ENCODE measurements around the gene MBD3L5. TPM values are rescaled to one million over a fixed set of nuclear protein-coding genes. Genes with fewer than 3 reads are reported as not detected.
"Not testable (repeated sequence)": the region's sequence is repeated elsewhere in the genome, so short reads cannot be mapped to it uniquely, and the experiment has no call there.

The MBD3L5 gene
- total RNA-seq: not detected
- total RNA-seq (2013): not detected

DNA sequence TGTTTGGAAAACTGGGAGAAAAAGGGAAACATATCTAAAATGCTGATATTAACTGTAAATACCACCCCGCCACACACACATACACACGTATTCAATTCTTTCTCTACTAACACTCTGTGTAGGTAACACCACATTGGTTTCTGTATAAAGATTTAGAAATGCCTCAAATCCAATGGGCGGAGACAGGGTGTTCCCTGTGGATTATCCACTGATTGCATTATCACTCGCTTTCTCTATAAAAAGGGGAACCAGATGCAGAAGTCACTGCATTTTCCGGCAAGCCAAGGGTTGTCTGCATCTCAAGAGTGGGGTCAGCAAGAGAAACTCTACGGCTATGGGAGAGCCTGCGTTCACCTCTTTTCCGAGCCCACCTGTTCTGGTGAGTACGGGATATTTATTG is at the start of gene MBD3L5:
Gene MBD3L5, plus strand, starts transcription at position 301 of the 400 bp plus-strand sequence. Its CDS starts 34 bp downstream, at position 335.
- H3K4me1 ChIP-seq (ENCODE audit: control insufficient read depth, insufficient read depth, low read length); H3K27ac Mint-ChIP-seq; H3K9me3 ChIP-seq (ENCODE audit: control insufficient read depth, insufficient read depth, low read length); H3K36me3 Mint-ChIP-seq; DNase-seq; H3K4me1 Mint-ChIP-seq; H3K27ac ChIP-seq (ENCODE audit: low read length); H3K4me3 ChIP-seq (ENCODE audit: low read length); H3K9me3 Mint-ChIP-seq; H3K27me3 Mint-ChIP-seq (ENCODE audit: low read depth in 2 of 2); H3K36me3 ChIP-seq (ENCODE audit: control insufficient read depth, insufficient read depth, low read length); H3K4me3 Mint-ChIP-seq; intact Hi-C loops (cut with micrococcal nuclease); H3K27me3 ChIP-seq (ENCODE audit: control insufficient read depth, insufficient read depth, low read length); ATAC-seq: not testable (repeated sequence)
- no CpG with 5 or more reads among the region's 9 CpGs for WGBS (ENCODE audit: insufficient coverage)

DNA sequence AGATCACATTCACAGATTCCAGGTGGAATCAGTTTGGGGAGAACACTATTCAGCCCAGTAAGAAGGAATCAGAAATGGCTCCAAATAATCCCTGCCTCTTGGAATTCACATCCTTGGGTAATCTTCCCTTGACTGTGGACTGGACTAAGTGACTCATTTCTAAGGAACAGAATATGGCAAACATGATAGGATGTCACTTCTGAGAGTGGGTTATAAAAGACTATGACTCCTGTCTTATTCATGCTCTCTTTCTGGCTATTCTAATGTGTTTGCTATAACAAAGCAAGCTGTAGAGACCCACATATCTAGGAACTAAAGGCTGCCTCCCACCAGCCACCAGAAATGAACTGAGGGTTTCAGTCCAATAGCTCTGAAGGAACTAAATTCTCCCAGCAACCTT is 46.9 kb upstream of the MBD3L5 start:
- no peaks in the 10 kb centered on the region for H3K36me3 ChIP-seq (ENCODE audit: control insufficient read depth, insufficient read depth, low read length)
- TF ChIP-seq, protein P1, sequence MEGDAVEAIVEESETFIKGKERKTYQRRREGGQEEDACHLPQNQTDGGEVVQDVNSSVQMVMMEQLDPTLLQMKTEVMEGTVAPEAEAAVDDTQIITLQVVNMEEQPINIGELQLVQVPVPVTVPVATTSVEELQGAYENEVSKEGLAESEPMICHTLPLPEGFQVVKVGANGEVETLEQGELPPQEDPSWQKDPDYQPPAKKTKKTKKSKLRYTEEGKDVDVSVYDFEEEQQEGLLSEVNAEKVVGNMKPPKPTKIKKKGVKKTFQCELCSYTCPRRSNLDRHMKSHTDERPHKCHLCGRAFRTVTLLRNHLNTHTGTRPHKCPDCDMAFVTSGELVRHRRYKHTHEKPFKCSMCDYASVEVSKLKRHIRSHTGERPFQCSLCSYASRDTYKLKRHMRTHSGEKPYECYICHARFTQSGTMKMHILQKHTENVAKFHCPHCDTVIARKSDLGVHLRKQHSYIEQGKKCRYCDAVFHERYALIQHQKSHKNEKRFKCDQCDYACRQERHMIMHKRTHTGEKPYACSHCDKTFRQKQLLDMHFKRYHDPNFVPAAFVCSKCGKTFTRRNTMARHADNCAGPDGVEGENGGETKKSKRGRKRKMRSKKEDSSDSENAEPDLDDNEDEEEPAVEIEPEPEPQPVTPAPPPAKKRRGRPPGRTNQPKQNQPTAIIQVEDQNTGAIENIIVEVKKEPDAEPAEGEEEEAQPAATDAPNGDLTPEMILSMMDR (IDR thresholded peaks at IDR 0.05): no peak
- H3K9me3 ChIP-seq (ENCODE audit: control insufficient read depth, insufficient read depth, low read length): peaks cover 12% of the 10 kb centered on the region
- Mint-ChIP-seq H3K27ac (no peak overlapping the region), H3K9me3 (peaks cover 6 to 8% of the 10 kb centered on the region in 2 donors), H3K36me3 (peaks cover 7% of the 10 kb centered on the region), H3K4me1 (no peaks in the 10 kb centered on the region), H3K4me3 (no peak overlapping the region), H3K27me3 (ENCODE audit: low read depth in 2 of 2) (peaks cover 10% of the 10 kb centered on the region in 2 donors)
- no peaks in the 10 kb centered on the region for H3K4me1 ChIP-seq (ENCODE audit: control insufficient read depth, insufficient read depth, low read length)
- no peak for ATAC-seq
- intact Hi-C loops (cut with micrococcal nuclease): no loop called here
- DNase-seq: no peak
- H3K4me3 ChIP-seq (ENCODE audit: low read length): no peak overlapping the region
- no peaks in the 10 kb centered on the region for H3K27me3 ChIP-seq (ENCODE audit: control insufficient read depth, insufficient read depth, low read length)
- no peak overlapping the region for H3K27ac ChIP-seq (ENCODE audit: low read length)

GRCh38 chr19:6987850-6988249 is 42.5 kb upstream of the MBD3L5 start:
- no peak for DNase-seq
- H3K9me3 Mint-ChIP-seq: peaks cover 6% of the 10 kb centered on the region in 2 donors
- peaks cover 0 to 8% of the 10 kb centered on the region in 2 donors for H3K27me3 Mint-ChIP-seq (ENCODE audit: low read depth in 2 of 2)
- H3K4me3 ChIP-seq (ENCODE audit: low read length): no peak overlapping the region
- ATAC-seq: no peak
- H3K36me3 ChIP-seq (ENCODE audit: control insufficient read depth, insufficient read depth, low read length): no peaks in the 10 kb centered on the region
- no peak overlapping the region for H3K27ac ChIP-seq (ENCODE audit: low read length)
- H3K9me3 ChIP-seq (ENCODE audit: control insufficient read depth, insufficient read depth, low read length): peaks cover 12% of the 10 kb centered on the region
- H3K36me3 Mint-ChIP-seq: peaks cover 7% of the 10 kb centered on the region
- H3K27ac Mint-ChIP-seq: no peak overlapping the region
- TF ChIP-seq, protein P1 (IDR thresholded peaks at IDR 0.05): no peak
- intact Hi-C loops (cut with micrococcal nuclease): no loop called here
- WGBS (ENCODE audit: insufficient coverage): 57% methylated on average over 4 of the region's 4 CpGs
- H3K4me1 Mint-ChIP-seq: no peaks in the 10 kb centered on the region
- H3K27me3 ChIP-seq (ENCODE audit: control insufficient read depth, insufficient read depth, low read length): no peaks in the 10 kb centered on the region
- H3K4me1 ChIP-seq (ENCODE audit: control insufficient read depth, insufficient read depth, low read length): no peaks in the 10 kb centered on the region
- no peak overlapping the region for H3K4me3 Mint-ChIP-seq

GRCh38 chr19:6988257-6988656 is 42.1 kb upstream of the MBD3L5 start:
- Mint-ChIP-seq H3K36me3 (peaks cover 7% of the 10 kb centered on the region), H3K27ac (no peak overlapping the region), H3K9me3 (peaks cover 3 to 4% of the 10 kb centered on the region in 2 donors), H3K4me3 (no peak overlapping the region), H3K27me3 (ENCODE audit: low read depth in 2 of 2) (peaks cover 0 to 8% of the 10 kb centered on the region in 2 donors), H3K4me1 (no peaks in the 10 kb centered on the region)
- DNase-seq (no peak), ATAC-seq (no peak)
- 21% methylated on average over 3 of the region's 3 CpGs for WGBS (ENCODE audit: insufficient coverage)
- Histone ChIP-seq H3K4me3 (ENCODE audit: low read length) (no peak overlapping the region), H3K9me3 (ENCODE audit: control insufficient read depth, insufficient read depth, low read length) (peaks cover 12% of the 10 kb centered on the region), H3K36me3 (ENCODE audit: control insufficient read depth, insufficient read depth, low read length) (no peaks in the 10 kb centered on the region), H3K27ac (ENCODE audit: low read length) (no peak overlapping the region), H3K4me1 (ENCODE audit: control insufficient read depth, insufficient read depth, low read length) (no peaks in the 10 kb centered on the region), H3K27me3 (ENCODE audit: control insufficient read depth, insufficient read depth, low read length) (no peaks in the 10 kb centered on the region)
- intact Hi-C loops (cut with micrococcal nuclease): no loop called here
- TF ChIP-seq, protein P1 (IDR thresholded peaks at IDR 0.05): no peak
